ENCODE results near the gene MYBPC3.

The MYBPC3 gene

GRCh38 chr11:47296045-47296444 is 56.5 kb downstream of the MYBPC3 start:
- in situ Hi-C loops (cut with MboI; ENCODE audit: low pct_unique_long_range_greater_than_20kb, low sequenced_read_pairs): no loop called here
- no peak for DNase-seq

GRCh38 chr11:47295385-47295784 is 57.1 kb downstream of the MYBPC3 start:
- in situ Hi-C loops (cut with MboI; ENCODE audit: low pct_unique_long_range_greater_than_20kb, low sequenced_read_pairs): no loop called here
- no peak for DNase-seq

- DNase-seq: no peak
- in situ Hi-C loops (cut with MboI; ENCODE audit: low pct_unique_long_range_greater_than_20kb, low sequenced_read_pairs): no loop called here
Measured at GRCh38 chr11:47289856-47290255, 62.6 kb downstream of the MYBPC3 start.

GRCh38 chr11:47288066-47288465 is 64.4 kb downstream of the MYBPC3 start:
- DNase-seq: no peak
- in situ Hi-C loops (cut with MboI; ENCODE audit: low pct_unique_long_range_greater_than_20kb, low sequenced_read_pairs): no loop called here

DNA sequence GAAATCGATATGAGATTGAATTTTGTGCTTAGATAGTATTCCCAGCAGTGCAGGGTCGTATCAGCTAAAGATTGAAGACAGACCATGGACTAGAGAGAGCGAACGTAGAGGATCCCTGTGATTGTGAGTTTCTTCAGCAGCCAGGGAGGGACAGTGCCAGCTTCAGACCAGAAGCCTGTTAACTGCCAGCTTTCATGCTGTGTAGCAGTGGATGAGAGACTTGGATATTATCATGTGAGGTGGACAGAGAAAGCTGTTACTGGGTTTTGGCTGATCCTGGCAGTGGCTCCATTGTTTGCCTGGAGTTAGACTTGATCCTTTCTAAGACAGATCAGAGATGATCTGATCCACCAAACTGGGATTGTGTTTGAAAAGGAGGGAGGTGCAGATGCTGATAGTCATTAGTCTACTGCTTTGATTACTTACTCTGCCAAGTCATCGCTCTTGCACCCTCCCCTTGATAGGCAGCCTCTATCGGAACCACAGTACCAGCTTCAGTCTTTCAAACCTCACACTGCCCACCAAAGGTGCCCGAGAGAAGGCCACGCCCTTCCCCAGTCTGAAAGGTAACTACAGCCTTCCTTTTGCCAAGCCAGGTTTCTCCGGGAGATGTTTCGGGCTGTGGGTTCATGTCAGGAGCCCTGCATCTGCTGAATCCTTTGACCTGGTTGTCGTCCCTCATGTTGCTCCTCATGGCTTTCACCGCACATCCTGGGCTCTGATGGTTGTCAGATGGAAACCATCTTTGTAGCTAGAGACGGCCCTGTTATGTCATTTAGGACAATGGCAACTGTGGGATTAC is 66.3 kb downstream of the MYBPC3 start:
- in situ Hi-C loops (cut with MboI; ENCODE audit: low pct_unique_long_range_greater_than_20kb, low sequenced_read_pairs): no loop called here
- no peak for DNase-seq

DNA sequence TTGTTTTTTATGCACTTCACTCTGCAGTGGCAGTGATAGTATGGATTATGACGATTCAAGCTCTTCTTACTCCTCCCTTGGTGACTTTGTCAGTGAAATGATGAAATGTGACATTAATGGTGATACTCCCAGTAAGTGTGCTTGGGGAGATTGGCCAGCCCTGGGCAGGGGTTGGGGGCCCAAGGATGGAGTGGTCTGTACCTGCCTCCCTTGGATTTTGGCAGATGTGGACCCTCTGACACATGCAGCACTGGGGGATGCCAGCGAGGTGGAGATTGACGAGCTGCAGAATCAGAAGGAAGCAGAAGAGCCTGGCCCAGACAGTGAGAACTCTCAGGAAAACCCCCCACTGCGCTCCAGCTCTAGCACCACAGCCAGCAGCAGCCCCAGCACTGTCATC is 68.4 kb downstream of the MYBPC3 start:
- DNase-seq: no peak
- in situ Hi-C loops (cut with MboI; ENCODE audit: low pct_unique_long_range_greater_than_20kb, low sequenced_read_pairs): no loop called here

DNA sequence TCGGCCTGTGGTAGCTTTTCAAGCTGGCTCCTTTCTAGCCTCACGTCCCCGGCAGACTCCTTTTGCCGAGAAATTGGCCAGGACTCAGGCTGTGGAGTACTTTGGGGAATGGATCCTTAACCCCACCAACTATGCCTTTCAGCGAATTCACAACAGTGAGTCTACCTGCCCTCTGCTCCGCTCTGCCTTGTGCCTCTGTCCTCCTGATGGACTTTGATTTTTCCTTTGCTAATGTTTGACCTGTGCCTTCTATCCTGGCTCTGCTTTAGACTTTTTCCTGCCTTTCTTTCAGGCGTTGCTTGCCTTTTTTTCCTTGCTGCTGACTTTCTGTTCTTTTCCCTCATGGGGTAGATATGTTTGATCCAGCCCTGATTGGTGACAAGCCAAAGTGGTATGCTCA is 70.0 kb downstream of the MYBPC3 start:
- in situ Hi-C loops (cut with MboI; ENCODE audit: low pct_unique_long_range_greater_than_20kb, low sequenced_read_pairs): no loop called here
- no peak for DNase-seq
